Spleen (tissue), 11 donors: ENCODE results near the gene CCDC69. TPM values are rescaled to one million over a fixed set of nuclear protein-coding genes. Genes with fewer than 3 reads are reported as not detected.

Source experiments
- DNase-seq: peaks from one replicate; pipeline ENCODE4 v3.0.0-alpha.2; 2020
- H3K27ac ChIP-seq, 8 donors: fragments of 200-600 bp; sonication (generic) in 7 of 8; 1 replicate in 4 of 8; 2 replicates in 4 of 8; pipeline versions ENCODE4 v1.5.0 to v1.8.0; 2016 to 2021; ENCODE audit warnings: inconsistent platforms in 4 of 8, mild to moderate bottlenecking in 4 of 8, moderate library complexity in 1 of 8
- H3K27me3 ChIP-seq, 7 donors: fragments of 200-600 bp; sonication (generic) in 6 of 7; replicated peaks in 1 of 7; 1 replicate in 4 of 7; 2 replicates in 3 of 7; pipeline versions ENCODE4 v1.5.0 to v1.8.0; 2016 to 2021; ENCODE audit warnings: inconsistent platforms in 3 of 7, mild to moderate bottlenecking in 1 of 7
- H3K36me3 ChIP-seq, 6 donors: fragments of 200-600 bp; sonication (generic) in 5 of 6; 1 replicate in 4 of 6; 2 replicates in 2 of 6; pipeline versions ENCODE4 v1.5.0 to v1.8.0; 2016 to 2021; ENCODE audit warnings: inconsistent platforms in 2 of 6
- H3K4me1 ChIP-seq, 6 donors: fragments of 200-600 bp; sonication (generic) in 5 of 6; 1 replicate in 3 of 6; 2 replicates in 3 of 6; pipeline versions ENCODE4 v1.5.0 to v1.8.0; 2016 to 2021; ENCODE audit warnings: inconsistent platforms in 3 of 6
- H3K4me3 ChIP-seq, 8 donors: fragments of 200-600 bp; sonication (generic) in 7 of 8; 1 replicate in 4 of 8; 2 replicates in 4 of 8; pipeline versions ENCODE4 v1.5.0 to v1.8.0; 2016 to 2021; ENCODE audit warnings: inconsistent platforms in 4 of 8, mild to moderate bottlenecking in 4 of 8, moderate library complexity in 2 of 8
- H3K9me3 ChIP-seq, 8 donors: fragments of 200-600 bp; sonication (generic) in 7 of 8; 1 replicate in 4 of 8; 2 replicates in 4 of 8; pipeline versions ENCODE4 v1.5.0 to v1.8.0; 2016 to 2021; ENCODE audit warnings: inconsistent platforms in 4 of 8
- POLR2A ChIP-seq, 3 donors: fragments of 450-650 bp; IDR thresholded peaks; one replicate each; pipeline ENCODE4 v1.5.1; 2017; ENCODE audit warnings: antibody characterized with exemption in 3 of 3, mild to moderate bottlenecking in 1 of 3
- POLR2AphosphoS5 ChIP-seq, 3 donors: sonication (generic); formaldehyde crosslinking; IDR thresholded peaks; one replicate each; pipeline ENCODE4 v1.5.1; 2017; ENCODE audit warnings: antibody characterized with exemption in 3 of 3
- WGBS, 5 donors: extraction: QIAGEN DNeasy Blood & Tissue Kit in 3 of 5; methylation state at CpG; one replicate each; pipeline versions ENCODE4 v1.1.5 to v1.1.7; 2013 to 2018; 5-methylcytosine and 5-hydroxymethylcytosine counted together
- intact Hi-C: fragments of 100-400 bp; cut with DNase I; formaldehyde crosslinking; loops from one replicate; pipeline ENCODE4 v1.15.0; 2023; ENCODE audit warnings: low total_unique reads
- polyA plus RNA-seq, 3 donors: library from polyadenylated mRNA; stranded (reverse); fragments of 200-250 nt; gene quantifications; one replicate each; pipeline ENCODE4 v1.2.1, GENCODE V29; 2013
- total RNA-seq, 7 donors: library from RNA; depleted of rRNA in 3 of 7; stranded (reverse); fragments of >200 nt in 3 of 7; fragmentation: NEBNext Ultra II Directional in 4 of 7; extraction: Animal tissue kit (Norgen Biotek cat#: 25700) in 4 of 7; gene quantifications; one replicate each; pipeline versions ENCODE4 v1.1.0 to v1.2.1, GENCODE V29; 2016 to 2021
- TF ChIP-seq, protein P1 (sequence below), 11 experiments: fragments of 200-600 bp in 7 of 11; fragments of 450-650 bp in 4 of 11; sonication (generic) in 4 of 11; IDR thresholded peaks in 8 of 11; conservative IDR thresholded peaks in 3 of 11; 1 replicate in 7 of 11; 2 replicates in 4 of 11; pipeline versions ENCODE4 v1.4.0 to v1.8.0; 2016 to 2021; ENCODE audit warnings: antibody characterized with exemption in 11 of 11, inconsistent platforms in 4 of 11, mild to moderate bottlenecking in 1 of 11
- donor health status: healthy with polysubstance abuse.
- donor health status: DM: no; HTN: no; CAD: no; lungs with moderate emphysema.
- donor health status: DM: no; HTN: no; CAD: no.
- donor health status: Bipolar disorder and iron deficiency.
- donor health status: healthy.
- donor health status: DM: no; HTN: no; CAD: no.
- donor health status: DM: yes; HTN: yes; CAD: no.

Gene CCDC69
- total and polyA plus RNA-seq, 10 donors, result 37.7 to 145 (median 94.9) TPM

DNA sequence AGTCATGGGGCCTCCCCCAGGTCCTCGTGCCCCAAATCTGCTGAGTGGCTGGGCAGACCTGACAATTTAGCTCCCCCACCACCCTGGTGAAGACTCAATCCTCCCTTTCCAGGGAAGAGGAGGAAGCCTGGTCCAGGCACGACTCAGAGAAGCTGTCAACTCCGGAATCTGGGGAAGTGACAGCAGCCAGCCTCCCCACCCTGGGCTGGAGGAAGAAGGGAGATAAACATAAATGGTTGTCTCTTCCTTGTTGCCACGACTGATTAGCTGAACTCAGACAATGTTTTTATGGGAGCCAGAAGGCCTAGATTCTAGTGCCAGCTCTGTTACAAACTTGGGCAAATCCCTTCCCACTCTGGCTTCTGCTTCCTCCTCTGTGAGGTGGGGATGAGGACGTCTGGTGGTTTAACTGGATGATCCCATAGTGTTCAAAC lies 15.4 kb downstream of the CCDC69 start:
- Histone ChIP-seq H3K4me1 (peaks cover 50 to 96% (median 66%) of the 10 kb centered on the region in 6 donors), H3K9me3 (no peaks in the 10 kb centered on the region), H3K27ac (peak overlapping the region; percentile 6 to 98 (median 88)), H3K36me3 (peaks cover 0 to 27% (median 5%) of the 10 kb centered on the region in 6 donors), H3K27me3 (no peaks in the 10 kb centered on the region), H3K4me3 (peak overlapping the region in 1 of 8 donors; percentile 23)
- intact Hi-C loops, result no loop called here
- no peak for DNase-seq
- TF ChIP-seq POLR2AphosphoS5 (IDR thresholded peaks at IDR 0.05) (peak in 1 of 3 donors; percentile 39), POLR2A (IDR thresholded peaks at IDR 0.05) (no peak)
- WGBS, 5 donors, result 13 to 38% (median 23%) methylated on average over 5 of the region's 5 CpGs

DNA sequence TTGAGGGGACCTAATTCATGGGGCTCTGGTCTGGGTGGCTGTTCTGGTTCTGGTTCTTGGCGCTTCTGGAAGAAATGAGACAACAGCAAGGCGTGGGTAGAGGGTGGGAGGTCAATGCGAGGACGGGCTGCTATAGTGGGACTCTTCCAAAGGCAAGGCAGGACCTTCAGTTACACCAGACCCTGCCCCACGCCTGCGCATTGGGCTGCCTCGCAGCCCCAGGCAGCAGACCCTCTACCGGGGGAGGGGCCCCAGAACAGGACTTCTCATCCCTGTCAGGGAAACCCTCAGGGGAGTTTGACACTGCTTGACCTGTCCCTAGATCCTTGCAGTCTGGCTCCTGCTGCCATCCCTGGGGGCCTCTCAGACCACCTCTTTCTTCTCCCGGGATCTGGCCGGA lies 18.5 kb downstream of the CCDC69 start:
- peak overlapping the region in 2 of 8 donors; percentile 12 to 39 for H3K27ac ChIP-seq
- TF ChIP-seq POLR2A (IDR thresholded peaks at IDR 0.05), result no peak
- TF ChIP-seq POLR2AphosphoS5 (IDR thresholded peaks at IDR 0.05), result no peak
- TF ChIP-seq, protein P1, sequence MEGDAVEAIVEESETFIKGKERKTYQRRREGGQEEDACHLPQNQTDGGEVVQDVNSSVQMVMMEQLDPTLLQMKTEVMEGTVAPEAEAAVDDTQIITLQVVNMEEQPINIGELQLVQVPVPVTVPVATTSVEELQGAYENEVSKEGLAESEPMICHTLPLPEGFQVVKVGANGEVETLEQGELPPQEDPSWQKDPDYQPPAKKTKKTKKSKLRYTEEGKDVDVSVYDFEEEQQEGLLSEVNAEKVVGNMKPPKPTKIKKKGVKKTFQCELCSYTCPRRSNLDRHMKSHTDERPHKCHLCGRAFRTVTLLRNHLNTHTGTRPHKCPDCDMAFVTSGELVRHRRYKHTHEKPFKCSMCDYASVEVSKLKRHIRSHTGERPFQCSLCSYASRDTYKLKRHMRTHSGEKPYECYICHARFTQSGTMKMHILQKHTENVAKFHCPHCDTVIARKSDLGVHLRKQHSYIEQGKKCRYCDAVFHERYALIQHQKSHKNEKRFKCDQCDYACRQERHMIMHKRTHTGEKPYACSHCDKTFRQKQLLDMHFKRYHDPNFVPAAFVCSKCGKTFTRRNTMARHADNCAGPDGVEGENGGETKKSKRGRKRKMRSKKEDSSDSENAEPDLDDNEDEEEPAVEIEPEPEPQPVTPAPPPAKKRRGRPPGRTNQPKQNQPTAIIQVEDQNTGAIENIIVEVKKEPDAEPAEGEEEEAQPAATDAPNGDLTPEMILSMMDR (IDR thresholded peaks at IDR 0.05 in 8 of 11, conservative IDR thresholded peaks at IDR 0.05 in 3 of 11), result no peak

DNA sequence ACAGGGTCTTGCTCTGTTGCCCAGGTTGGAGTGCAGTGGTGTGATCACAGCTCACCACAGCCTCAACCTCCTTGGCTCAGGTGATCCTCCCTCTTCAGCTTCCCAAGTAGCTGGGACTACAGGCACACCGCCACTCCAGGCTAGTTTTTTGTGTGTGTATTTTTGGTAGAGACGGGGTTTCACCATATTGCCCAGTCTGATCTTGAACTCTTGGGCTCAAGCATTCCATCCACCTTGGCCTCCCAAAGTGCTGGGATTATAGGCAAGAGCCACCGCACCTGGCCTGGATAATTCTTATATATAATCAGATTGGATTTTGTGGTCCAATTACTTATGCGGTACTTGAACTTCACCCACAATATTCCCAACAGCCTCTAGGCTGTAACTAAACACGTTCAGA lies 19.8 kb downstream of the CCDC69 start:
- DNase-seq, result no peak
- peaks cover 21 to 87% (median 44%) of the 10 kb centered on the region in 6 donors for H3K4me1 ChIP-seq
- H3K36me3 ChIP-seq, result peaks cover 0 to 62% (median 28%) of the 10 kb centered on the region in 6 donors
- intact Hi-C loops, result no loop called here
- no peaks in the 10 kb centered on the region for H3K27me3 ChIP-seq
- peak overlapping the region in 1 of 8 donors; percentile 21 for H3K27ac ChIP-seq
- no peak overlapping the region for H3K4me3 ChIP-seq
- TF ChIP-seq, protein P1 (IDR thresholded peaks at IDR 0.05 in 8 of 11, conservative IDR thresholded peaks at IDR 0.05 in 3 of 11), result no peak
- TF ChIP-seq POLR2AphosphoS5 (IDR thresholded peaks at IDR 0.05) (no peak), POLR2A (IDR thresholded peaks at IDR 0.05) (no peak)
- 90 to 96% (median 96%) methylated on average over 5 of the region's 5 CpGs for WGBS, 5 donors
- no peaks in the 10 kb centered on the region for H3K9me3 ChIP-seq

More for the DNA sequence above, 18.5 kb downstream of the CCDC69 start:
- no peak for DNase-seq
- Histone ChIP-seq H3K4me3 (no peak overlapping the region), H3K9me3 (no peaks in the 10 kb centered on the region), H3K27me3 (no peaks in the 10 kb centered on the region), H3K4me1 (peaks cover 34 to 93% (median 56%) of the 10 kb centered on the region in 6 donors), H3K36me3 (peaks cover 0 to 48% (median 15%) of the 10 kb centered on the region in 6 donors)
- 92 to 95% (median 94%) methylated on average over 10 of the region's 10 CpGs for WGBS, 5 donors
- intact Hi-C loops, result no loop called here

DNA sequence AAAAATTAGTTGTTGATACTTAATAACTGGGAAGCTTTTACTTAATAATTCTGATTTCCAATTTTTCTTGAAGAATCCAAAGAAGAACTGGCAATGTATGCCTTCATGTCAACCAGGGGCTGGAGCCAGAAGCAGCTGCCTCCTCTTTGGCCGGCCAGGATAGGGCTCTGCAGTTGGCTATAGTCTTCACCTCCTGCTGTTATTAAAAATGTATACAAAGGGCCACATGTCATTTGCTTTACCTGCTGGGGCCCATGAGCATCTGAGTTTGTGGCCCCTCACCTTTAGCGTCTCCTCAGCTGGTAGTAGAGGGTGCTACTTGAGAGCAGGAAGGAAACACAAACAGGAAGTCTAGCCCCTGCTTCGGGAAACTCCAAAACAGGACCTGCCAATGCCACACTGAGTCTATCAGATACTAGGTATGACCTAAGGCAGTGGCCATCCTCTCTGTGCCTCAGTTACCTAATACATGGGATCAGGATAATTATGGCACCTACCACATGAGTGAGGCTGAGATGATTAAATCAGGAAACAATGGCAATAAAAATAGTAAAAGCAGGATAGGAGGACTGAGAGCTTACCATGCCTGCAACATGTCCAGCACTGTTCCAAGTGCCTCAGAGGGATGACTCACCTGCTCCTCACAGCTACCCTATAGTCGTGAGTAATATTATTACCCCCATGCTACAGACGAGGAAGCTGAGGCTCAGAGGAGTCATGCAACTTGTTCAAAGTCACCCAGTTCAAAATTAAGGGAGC lies 21.3 kb downstream of the CCDC69 start:
- H3K9me3 ChIP-seq, result no peaks in the 10 kb centered on the region
- WGBS, 5 donors, result 33 to 44% (median 40%) methylated on average over 5 of the region's 5 CpGs
- intact Hi-C loops, result no loop called here
- peaks cover 0 to 76% (median 37%) of the 10 kb centered on the region in 6 donors for H3K36me3 ChIP-seq
- peaks cover 10 to 86% (median 31%) of the 10 kb centered on the region in 6 donors for H3K4me1 ChIP-seq
- TF ChIP-seq, protein P1 (IDR thresholded peaks at IDR 0.05 in 8 of 11, conservative IDR thresholded peaks at IDR 0.05 in 3 of 11), result no peak
- TF ChIP-seq POLR2A (IDR thresholded peaks at IDR 0.05) (no peak), POLR2AphosphoS5 (IDR thresholded peaks at IDR 0.05) (no peak)
- H3K27me3 ChIP-seq, result no peaks in the 10 kb centered on the region
- no peak for DNase-seq
- peak overlapping the region in 1 of 8 donors; percentile 16 for H3K4me3 ChIP-seq
- H3K27ac ChIP-seq, result peak overlapping the region in 7 of 8 donors; percentile 10 to 74 (median 51)
